ENCODE data around the gene FASTKD2.
"Not testable (repeated sequence)": the region's sequence is repeated elsewhere in the genome, so short reads cannot be mapped to it uniquely, and the experiment has no call there.

FASTKD2 gene

DNA sequence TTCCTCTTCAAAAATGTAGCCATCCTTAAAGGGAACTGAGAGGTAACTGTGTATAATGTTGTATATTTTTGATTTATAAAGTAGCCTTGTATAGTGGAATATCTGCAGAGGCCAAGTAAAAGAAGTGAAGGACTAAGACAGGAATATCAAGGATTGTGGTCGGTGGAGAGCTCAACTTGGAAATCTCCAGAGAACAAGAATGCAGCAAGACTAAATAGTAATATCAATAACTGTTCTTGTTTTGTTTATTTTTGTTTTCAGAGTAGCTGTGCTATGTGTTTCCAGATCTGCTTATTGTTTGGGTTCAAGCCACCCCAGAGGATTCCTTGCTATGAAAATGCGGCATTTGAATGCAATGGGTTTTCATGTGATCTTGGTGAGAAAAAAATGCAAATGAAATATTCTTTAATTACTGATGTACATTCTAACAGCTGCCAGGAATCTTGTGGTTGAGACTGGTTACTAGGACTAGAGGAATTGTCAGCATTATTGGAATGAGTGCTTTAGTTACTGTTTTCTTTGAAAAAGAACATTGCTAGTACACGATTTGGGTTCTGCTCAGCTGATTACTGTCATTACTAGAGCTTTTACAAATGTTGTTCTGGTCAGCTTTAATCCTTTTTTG lies 25.0 kb downstream of the FASTKD2 start:
- DNase-seq (ENCODE audit: low read depth, low spot score): no peak

DNA sequence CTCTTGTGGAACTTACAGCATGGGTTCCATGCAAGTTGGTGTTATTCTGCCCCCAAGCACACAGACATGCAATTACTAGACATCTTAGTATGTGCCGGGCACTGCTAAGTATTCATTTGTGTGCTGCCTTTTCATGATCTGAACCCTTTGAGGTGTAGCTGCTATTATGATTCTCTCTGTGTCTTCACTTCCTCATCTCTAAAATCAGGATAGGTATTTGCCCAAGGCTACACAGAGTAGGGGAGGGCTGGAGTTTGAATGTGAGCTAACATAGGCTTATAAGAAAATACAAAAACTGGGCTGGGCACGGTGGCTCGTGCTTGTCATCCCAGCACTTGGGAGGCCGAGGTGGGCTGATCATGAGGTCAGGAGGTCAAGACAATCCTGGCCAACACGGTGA lies 27.2 kb downstream of the FASTKD2 start:
- no peak for DNase-seq (ENCODE audit: low read depth, low spot score)

DNA sequence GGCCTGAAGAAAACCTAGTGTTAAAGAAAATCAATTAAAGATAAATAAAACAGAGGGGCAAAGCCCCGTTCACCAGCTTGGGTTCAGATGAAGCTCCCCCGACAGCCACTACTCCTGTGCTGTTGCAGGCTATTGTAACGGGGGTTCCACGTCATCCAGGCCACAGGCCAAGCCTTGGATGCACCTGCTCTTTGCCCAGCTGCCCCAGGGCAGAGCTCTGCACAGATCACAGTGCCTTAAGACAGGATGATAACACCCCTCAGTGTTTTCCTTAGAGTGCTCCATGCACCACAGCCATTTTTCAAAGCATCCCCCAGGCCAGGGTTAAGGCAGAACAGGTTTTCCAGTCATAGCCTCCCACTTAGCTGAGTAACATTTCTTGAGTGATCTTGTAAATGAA lies 32.0 kb downstream of the FASTKD2 start:
- no peak for DNase-seq (ENCODE audit: low read depth, low spot score)

DNA sequence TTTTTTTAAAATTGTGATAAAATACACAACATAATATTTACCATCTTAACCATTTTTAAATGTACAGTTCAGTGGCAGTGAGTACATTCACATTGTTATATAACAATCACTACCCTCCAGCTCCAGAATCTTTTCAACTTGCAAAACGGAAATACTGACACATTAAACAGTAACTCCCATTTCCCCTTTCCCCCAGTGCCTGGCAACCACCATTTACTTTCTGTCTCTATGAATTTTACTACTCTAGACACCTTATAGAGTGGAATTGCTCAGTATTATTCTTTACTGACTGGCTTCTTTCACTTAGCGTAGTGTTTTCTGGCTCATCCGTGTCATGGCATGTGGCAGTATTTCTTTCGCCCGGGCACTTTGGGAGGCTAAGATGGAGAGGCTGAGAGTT lies 32.6 kb downstream of the FASTKD2 start:
- DNase-seq (ENCODE audit: low read depth, low spot score): no peak

DNA sequence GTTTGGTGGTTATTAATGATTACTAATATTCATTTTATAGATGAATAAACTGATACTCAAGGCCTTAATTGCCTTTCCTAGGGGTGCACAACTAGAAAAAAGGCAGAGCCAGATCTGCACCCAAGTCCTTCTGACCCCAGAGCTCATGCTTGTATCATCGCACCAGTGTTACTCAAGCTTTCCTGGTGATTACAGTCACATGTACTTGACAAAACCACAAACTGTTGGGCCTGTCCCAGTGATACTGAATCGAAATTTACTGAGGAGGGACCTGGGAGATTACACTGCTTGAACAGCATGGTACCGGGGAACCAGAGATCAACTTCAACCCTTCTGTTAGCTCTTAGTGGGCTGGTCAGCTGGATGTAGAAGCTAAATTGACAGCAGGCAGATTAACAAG lies 33.7 kb downstream of the FASTKD2 start:
- DNase-seq (ENCODE audit: low read depth, low spot score): no peak

DNA sequence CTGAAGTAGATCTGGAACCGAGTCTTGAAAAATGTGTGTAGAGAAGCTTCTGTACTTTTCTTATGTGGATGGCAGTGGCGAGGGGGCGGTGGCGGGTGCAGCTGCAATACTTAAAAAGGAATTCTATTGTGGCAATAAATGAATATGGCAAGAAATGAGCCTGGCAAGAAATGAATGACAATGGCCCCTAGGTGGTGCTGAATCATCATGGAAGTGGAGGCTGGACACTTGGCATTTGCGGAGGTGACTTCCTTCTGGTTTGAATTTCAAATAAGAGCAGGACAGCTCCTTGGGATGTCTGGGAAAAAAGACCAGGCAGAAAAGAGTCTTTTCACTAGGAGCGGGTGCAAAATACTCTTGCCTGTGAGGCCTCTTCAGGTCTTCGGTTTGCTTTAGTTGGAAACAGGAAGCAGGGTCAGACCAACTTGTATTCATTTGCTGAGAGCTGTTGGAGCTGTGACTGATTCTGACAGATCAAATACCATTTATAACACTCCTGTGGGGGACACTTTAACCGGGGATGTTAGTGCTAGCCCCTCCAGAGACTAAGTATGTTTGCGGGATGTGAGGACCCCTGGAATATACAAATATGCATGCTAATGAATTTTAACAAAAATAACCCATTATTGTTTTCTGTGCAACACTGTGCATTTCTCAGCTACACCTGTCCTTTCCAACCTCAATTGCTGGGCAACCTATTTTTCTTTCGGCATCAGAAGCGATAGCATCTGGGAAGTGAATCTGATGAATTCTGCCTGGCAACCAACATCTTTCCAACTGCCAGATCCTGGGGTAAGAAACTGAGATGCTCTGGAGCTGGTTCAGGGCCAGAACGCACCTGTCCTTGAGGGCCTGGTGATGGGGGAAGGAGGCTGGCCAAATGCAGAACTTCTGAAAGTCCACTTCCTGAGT lies 35.4 kb downstream of the FASTKD2 start:
- DNase-seq (ENCODE audit: low read depth, low spot score): peak; percentile 53

DNA sequence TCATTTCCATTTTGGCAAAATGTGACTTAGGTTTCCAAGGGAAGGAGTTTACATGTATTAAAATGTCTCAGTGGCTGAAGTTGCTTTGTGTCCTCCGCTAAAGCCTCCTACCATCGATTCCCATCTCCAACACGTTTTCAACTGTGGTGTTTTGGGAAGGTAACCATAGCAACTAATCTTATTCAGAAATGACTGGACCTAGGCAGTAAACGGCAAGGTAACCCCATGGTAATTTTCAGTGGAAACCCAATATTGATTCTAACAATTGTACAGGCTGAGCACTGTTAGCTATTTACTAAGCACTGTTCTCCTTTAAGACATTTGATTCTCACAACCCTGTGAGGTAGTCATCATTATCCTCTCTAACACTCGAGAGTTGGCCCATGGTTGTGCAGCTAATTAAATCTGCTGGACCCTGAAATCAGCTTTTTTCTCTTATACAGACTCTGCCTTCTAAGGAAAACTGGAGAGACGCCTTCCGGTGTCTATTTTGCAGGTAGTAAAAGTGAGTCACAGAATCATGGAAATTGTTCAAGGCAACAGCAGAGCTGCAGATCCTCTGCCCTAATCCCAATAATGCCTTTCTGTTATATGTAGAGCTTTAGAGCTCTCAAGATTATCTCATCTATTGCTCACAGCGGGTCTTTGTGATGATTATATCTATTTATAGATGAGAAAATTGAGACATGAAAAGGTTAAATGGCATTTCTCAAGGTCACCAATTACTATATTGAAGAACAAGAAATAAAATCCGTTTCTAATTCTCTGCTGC lies 36.2 kb downstream of the FASTKD2 start:
- DNase-seq (ENCODE audit: low read depth, low spot score): no peak

DNA sequence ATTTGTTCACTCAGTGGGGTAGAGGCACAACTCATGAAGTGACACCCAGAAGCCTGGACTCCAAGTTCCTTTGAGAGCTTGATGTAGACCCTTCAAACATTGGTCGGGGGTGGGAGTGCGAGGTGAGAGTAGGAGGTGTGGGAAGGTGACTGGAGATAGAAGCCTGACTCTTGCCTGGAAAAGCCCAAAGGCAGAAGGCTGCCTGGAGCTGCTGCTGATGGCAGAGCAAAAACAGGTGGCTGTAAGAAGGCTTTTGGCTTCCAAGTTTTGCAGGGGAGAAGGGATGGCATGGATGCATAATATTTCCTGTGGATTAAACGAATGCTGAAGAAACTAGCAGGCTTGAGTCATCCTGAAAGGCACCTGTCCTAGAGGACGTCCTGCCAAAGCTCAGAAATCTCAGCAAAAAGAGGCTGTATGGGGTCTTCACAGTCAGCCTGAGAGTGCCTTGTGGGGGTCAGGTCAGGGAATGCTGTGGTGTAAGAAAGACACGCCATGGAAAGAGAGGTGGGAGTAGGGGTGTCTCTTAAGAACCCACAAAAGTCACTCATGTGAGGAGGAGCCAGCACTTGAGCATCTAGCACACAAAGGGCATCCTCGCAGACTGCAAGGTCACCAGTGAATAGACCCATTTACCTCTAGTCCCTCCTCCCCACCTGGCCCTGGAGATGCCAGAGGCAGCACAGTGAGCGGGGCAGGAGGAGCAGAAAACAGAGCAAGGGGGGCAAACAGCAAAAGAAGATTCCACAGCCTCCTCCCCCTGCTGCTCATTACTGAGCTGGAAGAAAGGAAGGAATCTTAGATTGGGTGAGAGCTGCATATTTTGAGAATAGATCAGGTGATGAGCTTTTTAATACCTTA lies 37.5 kb downstream of the FASTKD2 start:
- DNase-seq (ENCODE audit: low read depth, low spot score): no peak

DNA sequence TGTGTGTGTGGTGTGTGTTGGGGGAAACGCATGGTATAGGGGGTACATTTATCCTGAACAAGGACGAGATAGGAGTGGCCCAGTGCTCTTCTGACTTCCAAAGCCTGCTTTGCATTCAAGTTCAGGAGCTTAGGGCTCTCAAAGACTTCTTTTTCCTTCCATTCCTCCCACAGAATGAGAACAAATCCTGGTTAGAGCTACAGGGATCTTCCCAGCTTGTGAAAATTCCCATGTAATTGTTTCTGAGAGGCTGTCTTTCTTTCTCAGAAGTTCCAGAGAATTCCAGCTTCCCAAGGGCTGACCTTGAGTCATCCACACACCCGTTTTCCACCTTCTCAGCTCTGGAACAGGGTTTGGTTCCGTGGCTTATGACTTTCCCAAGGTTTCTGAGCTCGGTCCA lies 38.9 kb downstream of the FASTKD2 start:
- no peak for DNase-seq (ENCODE audit: low read depth, low spot score)

DNA sequence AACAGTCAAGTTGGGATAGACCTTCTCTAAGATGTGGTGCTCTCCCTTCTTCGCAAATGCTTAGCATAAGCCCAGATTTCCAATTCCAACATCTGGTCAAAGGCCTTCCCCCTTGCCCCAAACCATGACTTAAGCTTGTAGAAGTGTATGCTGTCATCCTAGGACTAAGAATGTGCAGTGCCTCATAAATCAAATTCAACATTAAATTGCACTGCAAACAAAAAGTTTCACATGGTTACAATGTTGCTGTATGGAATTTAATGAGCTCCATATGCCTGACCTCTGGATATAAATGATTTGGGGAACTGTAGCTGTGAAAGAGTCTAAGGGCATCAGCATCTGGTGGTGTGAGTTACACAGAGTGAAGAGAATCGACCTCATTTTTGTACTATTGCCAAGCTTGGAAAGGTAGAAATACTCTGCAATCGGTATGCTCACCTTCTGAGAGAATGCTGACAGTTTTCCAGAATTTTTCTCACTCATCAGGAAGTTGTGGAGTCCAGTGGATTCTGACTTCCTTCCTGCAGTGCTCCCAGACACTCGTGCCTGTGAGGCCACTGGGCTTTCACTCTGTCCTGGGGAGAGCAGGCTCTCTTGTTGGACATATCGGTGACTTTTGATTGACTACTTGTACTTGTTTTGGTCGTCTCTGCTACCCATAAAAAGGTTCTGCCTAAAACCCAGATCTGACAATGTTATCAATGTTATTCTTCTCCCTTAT lies 40.6 kb downstream of the FASTKD2 start:
- DNase-seq (ENCODE audit: low read depth, low spot score): no peak

DNA sequence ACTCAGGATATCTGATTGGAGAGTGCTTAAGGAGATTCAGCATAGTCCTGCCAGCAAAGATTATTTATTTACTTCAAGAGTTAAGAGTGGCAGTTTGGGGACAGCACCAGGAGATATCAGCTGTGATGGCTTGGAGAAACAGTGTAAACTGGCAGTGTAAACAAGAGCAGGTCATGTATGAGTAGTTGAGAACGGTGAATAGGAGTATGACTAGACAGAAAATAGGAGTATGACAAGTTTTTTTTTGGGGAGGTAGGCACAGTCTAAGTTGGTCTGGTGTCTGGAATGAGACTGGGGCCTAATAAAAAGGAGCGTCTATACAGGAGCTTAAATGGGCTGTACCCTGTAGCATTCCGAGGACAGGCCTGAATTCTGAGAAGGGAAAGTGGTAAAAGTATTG lies 42.2 kb downstream of the FASTKD2 start:
- DNase-seq (ENCODE audit: low read depth, low spot score): not testable (repeated sequence)

DNA sequence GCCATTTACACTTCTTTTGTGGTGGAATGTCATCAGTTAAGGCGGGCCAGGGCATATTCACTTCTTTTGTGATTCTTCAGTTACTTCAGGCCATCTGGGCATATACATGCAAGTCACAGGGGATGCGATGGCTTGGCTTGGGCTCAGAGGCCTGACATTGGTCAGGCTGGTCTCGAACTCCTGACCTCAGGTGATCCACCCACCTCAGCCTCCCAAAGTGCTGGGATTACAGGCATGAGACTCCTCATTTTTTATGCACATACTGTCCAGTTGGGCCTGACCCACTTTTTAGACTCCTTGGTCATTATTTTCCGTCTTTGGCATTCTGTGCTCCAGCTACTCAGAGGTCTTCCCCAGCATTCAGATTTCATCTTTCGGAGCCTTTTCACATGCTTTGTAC lies 47.1 kb downstream of the FASTKD2 start:
- not testable (repeated sequence) for DNase-seq (ENCODE audit: low read depth, low spot score)

DNA sequence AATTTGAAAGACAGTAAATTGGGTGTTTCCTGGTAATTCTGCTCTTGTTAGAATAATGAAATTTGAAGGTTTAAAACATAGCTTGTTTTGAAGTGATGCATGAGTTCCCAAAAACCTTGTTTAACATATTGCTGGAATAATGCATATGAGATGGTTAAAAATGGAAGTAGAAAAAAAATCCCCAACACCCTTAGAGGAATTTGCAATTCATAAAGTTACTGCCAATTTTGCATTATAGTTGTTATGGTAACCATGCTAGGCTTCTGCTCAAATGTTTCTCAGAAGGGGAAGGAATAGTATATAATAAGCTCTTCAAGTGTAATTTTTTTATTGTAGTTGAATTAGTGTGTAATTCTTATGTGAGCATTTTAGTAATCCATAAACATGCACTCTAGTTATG lies 49.1 kb downstream of the FASTKD2 start:
- DNase-seq (ENCODE audit: low read depth, low spot score): no peak

DNA sequence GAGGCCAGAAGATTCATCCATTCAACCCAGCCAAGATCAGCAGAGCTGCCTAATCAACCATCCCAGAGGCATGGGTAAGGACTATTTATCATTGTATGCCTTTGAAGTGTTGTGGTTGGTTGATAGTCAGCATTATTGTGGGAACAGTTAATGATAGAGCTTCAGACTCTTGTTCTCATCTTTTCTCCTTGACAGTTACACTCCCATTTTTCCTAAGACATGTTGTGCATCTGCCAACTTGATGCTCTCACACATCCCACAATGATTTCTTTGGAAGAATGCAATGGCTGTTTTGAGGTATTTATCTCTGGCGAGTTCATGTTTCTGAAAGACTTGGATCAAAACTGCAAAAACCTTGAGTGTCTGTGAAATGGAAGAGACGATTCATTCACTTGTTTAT lies 55.4 kb downstream of the FASTKD2 start:
- DNase-seq (ENCODE audit: low read depth, low spot score): no peak

DNA sequence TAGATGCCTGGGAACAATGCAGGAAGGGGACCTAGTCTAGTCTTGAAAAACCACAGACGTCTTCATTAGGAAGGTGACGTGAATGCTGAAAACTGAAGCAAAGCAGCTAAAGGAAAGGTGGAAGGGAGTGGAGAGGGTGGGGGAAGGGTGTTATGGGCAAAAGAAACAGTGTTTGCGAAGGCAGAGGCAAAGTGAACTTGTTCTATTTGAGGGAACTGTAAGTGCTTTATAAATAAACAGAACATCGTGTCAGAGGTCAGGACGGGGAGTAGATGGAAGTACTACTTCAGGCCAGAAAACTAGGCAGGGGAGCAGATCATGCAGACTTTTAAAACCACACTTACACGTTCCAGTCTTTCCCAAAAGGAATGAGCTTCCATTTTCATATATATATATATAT lies 57.8 kb downstream of the FASTKD2 start:
- peak; percentile 16 for DNase-seq (ENCODE audit: low read depth, low spot score)

DNA sequence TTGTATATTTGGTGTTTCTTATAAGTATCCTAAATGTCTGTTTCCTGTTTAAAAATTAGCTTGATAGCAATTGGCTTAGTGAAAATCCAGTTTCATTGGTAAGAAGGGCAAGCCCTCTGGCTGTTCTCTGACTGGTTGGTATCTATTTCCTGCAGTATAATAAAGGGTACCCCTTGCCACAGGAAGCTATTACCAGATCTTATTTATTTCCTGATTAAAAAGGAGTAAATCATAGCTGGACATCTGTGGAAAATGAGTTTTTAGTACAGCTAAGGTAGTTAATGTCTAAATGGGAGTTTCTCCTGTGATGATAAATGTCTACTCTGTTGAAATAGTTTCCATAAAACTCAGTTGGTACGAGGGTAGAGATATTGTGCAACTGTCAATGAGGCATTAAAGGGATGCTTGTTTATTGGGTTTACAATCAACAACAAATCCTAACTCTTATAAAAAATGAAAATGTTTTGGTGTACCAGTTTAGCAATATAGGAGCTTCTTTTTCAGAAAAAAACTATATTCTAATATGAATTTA lies 58.7 kb downstream of the FASTKD2 start:
- DNase-seq (ENCODE audit: low read depth, low spot score): no peak

DNA sequence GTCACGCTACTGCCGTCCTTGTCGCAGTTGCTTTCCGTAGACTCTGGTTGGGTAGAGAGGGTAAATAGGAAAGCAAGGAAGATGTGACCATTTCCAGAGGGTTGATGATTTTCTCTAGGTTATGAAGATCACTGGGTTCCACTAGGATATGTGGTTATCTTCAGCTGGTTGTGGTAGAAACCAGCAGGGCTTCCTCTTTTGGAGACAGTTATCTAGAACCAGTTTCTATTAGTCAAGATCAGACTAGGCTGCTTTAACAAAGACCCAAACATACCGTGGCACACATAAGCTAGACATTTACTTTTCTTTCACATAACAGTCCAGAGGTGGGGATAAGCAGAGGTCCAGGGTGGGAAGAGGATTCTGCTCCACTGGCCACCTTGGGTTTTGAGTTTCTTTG lies 59.6 kb downstream of the FASTKD2 start:
- DNase-seq (ENCODE audit: low read depth, low spot score): no peak

DNA sequence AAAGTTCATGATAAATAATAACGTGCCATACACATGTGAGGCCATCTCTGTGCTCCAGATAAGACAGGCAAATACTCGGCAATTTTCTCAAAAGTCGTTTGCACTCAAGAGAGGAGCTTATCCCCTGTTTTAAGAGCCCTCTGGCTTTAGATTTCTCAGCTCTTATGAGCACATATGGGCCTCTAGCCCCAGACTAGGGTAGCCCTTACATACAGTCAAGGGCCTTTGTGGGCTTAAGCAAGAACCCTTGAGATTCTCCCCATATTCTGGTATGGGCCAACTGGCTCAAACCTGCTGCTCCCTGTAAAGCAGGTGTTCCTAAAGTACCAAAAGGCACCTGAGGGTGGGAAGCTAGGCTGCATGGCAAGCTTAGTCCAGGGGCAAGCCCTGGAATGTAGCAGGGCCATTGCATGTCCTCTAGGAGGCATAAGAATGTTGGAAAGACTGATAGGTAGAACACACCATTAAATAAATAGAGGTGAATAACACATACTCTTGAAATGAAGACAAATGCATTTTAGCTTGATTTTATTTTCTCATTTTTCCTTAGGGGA lies 66.1 kb downstream of the FASTKD2 start:
- no peak for DNase-seq (ENCODE audit: low read depth, low spot score)

DNA sequence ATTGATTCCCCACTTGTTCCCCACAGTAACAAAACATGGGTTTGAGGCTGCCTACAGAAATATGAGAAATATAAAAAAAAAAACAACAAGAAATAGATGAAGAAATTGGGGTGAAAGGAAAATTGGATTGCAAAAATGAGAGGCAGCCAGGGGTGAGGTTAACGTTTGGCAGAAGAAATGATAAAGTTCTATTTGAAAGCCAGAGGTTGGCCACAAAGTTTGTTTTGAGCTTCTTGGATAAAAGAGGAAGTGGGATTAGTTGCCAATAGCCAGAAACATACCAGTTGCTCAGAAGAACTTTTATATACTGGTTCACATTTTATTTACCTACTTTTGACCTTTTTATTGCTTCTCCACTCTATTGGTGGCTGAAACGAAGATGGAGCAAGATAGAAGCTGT lies 67.5 kb downstream of the FASTKD2 start:
- DNase-seq (ENCODE audit: low read depth, low spot score): no peak

DNA sequence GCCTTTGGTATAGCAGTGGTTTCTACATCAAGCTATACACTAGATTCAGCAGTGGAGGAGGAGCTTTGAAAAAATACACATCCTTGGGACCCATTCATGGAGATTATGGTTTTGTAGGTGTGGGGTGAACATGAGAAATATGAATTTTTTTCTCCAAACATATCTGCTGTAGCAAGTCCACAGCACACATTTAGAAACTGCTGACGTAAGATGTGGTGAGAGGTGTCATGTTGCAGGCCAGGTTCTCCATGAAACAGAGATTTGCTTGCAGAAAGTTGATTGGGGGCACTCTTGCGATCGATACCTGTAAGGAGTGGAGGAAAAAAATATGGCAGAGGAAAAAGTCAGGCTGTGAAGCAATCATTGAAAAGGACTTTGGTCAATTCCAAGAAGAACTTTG lies 67.9 kb downstream of the FASTKD2 start:
- no peak for DNase-seq (ENCODE audit: low read depth, low spot score)
